CD4-positive, alpha-beta T cell treated with Interleukin-4 for 4 hours (primary cell): ENCODE results near the gene IDS.
"Not testable (repeated sequence)": the region's sequence is repeated elsewhere in the genome, so short reads cannot be mapped to it uniquely, and the experiment has no call there.

ENCODE experiments used
- DNase-seq: peaks from one replicate; pipeline ENCODE4 v3.0.0-alpha.2; 2020

Gene IDS, protein sequence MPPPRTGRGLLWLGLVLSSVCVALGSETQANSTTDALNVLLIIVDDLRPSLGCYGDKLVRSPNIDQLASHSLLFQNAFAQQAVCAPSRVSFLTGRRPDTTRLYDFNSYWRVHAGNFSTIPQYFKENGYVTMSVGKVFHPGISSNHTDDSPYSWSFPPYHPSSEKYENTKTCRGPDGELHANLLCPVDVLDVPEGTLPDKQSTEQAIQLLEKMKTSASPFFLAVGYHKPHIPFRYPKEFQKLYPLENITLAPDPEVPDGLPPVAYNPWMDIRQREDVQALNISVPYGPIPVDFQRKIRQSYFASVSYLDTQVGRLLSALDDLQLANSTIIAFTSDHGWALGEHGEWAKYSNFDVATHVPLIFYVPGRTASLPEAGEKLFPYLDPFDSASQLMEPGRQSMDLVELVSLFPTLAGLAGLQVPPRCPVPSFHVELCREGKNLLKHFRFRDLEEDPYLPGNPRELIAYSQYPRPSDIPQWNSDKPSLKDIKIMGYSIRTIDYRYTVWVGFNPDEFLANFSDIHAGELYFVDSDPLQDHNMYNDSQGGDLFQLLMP

DNA sequence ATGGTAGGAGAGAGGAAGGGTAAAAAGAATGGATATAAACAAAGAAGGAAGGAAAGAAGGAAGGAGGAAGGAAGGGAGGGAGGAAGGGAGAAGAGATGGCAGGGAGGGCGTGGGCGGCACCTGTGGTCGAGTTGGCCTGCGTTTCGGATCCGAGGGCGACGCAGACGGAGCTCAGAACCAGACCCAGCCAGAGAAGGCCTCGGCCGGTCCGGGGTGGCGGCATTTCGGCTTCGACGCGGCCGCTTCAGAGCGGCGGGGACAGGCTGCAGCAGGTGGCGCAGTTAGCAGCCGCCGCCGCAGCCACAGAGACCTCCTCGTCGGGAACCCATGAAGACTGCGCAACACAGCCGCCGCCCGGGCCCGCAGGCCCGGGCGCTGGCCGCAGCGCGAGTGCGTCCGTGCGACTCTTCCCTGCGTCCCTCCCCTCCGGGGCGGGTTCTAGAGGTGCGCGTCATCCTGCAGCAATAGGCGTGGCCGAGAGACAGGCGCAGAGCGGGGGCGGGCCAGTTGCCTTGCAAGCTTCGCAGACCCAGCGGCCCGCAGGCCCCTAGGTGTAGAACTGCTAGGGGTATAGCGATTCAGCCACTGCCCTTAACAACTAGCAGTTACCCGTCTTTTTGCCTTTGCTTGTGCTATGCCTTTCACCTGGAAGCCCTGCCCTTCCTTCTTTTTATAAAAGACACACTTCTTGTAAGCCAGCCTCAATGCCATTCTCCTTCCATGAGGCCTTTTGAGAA is at the start of gene IDS:
Gene IDS, minus strand, starts transcription at position 392 of the 737 bp plus-strand sequence. Its CDS starts 169 bp downstream, at position 223.
- DNase-seq, result peak; percentile 91

DNA sequence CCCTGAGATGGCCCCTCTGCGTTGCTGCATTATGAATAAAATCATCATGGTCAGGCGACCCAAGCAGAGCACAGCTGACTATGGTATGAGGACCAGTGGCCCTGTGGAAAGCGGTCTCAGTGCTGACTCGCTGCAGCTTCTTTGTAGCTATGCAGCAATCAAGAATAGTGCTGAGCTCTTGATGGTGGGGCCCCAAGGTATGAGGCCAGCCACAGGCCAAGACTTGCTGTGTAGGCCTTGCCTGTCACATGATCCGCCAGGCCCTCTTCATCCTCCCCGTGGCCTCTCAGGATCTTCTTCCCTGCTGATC is 46.8 kb upstream of the IDS start:
- not testable (repeated sequence) for DNase-seq

DNA sequence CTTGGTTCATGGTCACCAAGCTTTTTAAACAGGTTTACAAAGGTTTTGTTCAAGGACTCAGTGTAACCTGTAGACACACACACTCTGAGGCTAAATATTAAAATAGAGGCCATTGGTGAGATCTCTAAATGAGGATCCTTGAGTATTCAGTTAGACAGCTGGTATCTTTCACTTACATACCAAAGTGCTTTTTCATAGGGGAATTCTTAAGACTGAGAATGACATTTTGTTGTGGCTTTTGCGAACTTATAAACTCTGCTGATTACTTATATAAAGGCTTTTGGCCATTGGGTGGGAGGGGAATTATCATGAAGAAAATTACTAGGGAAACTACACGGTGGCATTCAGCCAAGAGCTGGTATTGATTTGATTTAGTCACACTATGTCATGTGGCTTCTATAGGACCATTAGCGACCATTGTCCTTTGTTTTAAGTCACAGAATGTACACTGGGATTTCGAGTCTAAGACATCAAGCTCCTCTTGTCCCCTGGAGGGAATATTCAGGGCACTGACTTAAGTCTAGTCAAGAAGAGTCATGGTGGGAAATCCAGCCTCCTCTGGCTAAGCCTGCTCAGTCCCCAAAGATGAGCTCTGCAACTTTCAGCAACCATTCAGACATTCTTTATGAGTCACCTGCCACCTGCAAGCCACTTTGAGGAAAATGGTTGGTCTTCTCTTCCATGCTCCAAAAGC is 46.3 kb upstream of the IDS start:
- not testable (repeated sequence) for DNase-seq

DNA sequence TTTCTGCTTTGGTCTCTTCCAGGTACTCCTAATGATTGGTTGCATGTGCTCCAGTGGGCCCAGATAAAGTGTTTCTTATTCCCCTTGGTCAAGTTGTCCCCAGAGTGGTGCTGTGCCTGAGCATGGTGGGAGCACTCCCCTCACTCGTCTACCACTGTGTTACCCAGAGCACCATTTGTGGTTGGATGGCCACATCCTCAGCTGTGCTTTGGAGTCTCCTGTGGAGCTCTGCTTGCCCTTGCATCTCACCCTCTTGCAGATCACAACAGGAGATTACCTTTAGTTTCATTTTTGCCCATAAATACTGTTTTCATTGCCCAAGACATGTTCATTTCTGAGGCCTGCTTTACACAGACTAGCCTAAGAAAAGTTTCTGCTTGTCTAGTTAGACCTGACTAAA is 45.3 kb upstream of the IDS start:
- not testable (repeated sequence) for DNase-seq

DNA sequence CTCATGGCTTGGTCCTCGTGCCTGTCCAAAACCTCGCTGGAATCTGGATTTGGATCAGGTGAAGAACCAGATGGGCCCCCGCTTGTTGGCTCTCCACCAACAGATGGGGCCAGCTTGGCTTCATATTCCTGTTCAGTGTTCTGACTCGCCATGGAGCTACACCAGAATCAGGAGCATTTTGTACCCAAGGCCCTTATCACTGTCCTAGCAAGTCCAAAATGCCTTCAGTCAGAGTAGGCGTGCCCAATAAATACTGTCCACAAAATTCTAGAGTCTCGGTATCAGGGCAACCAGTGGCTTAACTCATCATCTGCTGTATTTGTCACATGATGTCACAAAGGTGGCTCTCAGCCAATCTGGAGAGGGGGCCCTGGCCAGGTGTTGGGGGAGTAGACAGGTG is 44.6 kb upstream of the IDS start, which contains the start of gene HSFX3:
Gene HSFX3, minus strand, starts transcription at position 224 of the 400 bp plus-strand sequence. Its CDS starts 72 bp downstream, at position 152.
- DNase-seq, result not testable (repeated sequence)

DNA sequence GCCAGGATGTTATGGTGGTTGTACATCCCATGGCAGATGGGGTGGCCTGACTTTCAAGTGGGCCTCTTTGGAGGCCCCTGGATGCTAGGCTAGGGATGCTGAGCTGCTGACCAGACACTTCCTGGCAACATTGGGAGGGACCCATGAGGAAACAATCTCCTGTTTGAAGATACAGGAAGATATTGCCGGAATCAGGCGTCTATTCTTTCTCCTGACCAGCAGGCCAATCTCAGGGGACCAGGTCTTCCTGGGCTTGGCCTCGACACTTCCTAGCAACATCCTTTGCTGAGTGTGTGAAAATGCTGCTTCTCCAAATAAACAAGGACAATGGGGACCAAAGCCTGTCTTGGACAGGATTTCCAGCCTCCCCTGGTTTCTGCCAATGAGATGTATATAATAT is 42.7 kb upstream of the IDS start:
- not testable (repeated sequence) for DNase-seq

DNA sequence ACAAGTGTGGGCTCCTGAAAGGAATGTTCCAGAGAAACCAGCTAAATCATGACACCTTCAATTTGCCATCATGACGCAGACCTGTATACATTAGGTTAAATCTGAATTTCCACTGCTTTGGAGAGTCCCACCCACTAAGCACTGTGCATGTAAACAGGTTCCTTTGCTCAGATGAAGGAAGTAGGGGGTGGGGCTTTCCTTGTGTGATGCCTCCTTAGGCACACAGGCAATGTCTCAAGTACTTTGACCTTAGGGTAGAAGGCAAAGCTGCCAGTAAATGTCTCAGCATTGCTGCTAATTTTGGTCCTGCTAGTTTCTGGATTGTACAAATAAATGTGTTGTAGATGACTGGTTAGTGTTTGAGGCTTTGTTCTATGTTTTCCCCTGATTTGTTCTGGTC is 41.9 kb upstream of the IDS start:
- not testable (repeated sequence) for DNase-seq

DNA sequence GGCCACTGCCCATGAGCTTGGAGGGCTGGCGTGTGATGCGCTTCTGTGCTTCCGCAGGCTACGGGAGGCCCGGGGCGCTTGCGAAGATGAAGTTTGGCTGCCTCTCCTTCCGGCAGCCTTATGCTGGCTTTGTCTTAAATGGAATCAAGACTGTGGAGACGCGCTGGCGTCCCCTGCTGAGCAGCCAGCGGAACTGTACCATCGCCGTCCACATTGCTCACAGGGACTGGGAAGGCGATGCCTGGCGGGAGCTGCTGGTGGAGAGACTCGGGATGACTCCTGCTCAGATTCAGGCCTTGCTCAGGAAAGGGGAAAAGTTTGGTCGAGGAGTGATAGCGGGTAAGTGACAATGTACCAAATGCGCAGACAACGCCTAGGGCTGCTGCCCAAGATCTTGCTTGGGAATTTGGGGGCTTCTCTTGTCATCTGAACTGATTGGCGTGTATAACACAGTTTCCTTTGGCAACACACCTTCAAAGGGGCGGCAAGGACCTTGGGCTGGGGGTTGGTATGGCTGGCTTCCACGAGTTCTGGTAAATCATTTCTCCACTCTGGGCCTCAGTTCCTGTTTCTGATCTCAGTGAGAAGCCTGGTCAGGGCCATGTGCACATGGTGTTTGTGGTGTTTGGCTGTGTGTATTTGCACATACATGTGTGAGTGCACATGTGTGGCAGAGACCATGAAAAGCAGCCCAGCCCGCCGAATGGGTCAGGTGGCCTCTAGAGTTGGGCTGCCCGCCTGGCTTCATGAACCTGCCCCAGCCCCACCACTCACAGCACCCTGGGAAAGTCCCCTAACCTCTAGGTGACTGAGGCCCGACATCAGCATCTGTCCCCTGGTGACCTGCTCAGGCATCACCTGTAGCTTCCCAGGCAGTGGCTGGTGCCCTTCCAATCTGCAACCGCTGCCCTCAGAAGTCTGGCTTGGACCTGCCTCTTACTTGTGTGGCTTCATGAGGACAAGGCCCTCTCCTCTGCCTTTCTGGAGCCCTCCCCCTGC is 40.7 kb upstream of the IDS start:
- not testable (repeated sequence) for DNase-seq

DNA sequence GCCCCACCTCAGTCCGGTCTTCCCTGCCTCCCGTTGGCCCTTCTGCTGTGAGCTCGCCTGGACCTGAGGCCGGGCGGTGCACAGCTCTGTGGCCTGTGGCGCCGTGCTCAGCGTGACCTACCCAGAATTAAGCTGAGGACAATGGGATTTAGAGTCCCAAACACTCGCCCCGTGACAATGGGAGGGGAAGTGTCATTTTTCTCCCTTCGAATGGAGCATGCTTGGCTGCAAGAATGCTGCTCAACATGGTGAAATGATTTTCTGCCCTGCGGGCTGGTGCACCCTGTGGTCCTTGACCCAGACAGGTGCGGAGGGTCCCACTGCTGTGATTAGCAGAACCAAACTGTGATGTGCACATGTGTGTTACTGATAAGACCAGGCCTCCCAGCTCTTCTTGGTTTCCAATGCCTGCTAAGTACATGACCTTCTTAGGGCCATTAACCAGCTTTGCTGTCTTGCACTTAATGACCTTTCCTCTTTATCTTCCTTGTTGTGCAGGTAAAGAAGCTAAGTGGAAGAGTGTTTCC is 36.5 kb upstream of the IDS start:
- no peak for DNase-seq

DNA sequence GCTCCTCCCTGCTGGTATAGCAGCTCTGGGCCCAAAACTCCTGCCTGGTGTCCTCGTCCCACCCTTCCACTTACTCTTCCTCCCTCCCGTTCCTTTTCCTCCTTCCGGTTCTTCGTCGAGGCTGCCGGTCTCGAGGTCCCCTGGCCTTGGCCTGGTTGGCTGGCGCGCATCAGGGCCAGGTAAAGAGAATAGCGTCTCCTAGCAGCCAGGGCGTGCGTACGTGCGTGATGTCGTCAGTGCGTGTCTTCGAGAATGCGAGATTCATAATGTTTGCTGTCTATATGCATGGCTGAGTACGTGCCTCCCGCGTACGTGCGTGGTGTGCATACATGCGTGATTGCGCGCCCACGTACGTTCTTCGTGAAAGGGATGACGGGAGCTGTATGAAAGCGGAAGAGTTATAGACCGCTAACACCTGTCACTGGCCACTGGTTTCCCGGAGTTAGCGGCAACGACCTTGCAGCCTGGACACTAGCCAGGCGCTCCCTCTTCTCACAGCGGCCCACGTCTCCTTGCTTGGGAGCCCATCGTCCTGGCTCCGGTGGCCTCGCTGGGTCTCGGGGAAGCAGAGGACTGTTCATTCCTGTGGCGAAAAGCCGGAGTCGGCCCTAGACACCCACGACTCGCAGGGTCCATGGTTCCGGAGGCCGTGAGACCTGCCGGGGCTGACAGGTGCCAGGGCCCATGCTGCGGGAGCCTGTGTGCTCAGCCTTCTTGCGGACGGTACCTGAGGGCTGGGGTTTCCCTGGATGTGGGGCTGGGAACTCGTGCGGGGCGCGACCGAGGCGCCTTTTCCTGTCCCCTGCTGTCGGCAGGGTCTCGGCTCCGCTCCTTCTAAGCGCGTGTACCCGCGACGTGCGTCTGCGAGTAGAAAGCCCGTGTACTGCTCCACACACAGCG is 35.8 kb upstream of the IDS start, which contains the start of gene EOLA1:
Gene EOLA1, plus strand, starts transcription at position 392 of the 900 bp plus-strand sequence. CDS start 4,619 bp downstream, outside the sequence.
- peak; percentile 94 for DNase-seq

DNA sequence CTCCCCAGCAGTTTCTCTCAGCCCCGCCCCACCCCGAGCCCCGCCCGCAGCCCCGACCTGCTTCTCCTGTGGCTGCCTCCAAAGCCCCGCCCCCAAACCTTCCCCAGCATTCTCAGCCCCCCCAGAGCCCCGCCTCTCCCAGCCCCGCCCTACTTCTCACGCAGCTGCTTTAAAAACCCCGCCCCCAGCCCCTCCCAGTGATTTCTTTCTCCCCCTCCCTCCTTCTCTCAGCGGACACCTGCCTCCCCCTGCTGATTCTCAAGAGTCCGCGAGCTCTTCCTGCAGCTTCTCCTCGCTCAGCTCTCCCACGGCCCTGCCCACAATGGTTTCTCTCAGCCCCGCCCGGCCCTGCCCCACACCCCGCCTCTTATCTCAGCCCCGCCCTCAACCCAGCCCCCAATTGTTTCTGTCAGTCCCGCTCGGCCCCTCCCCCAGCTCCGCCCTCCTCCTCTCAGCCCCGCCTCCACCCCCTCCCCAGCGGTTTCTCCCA is 35.1 kb upstream of the IDS start:
- DNase-seq, result peak; percentile 89

DNA sequence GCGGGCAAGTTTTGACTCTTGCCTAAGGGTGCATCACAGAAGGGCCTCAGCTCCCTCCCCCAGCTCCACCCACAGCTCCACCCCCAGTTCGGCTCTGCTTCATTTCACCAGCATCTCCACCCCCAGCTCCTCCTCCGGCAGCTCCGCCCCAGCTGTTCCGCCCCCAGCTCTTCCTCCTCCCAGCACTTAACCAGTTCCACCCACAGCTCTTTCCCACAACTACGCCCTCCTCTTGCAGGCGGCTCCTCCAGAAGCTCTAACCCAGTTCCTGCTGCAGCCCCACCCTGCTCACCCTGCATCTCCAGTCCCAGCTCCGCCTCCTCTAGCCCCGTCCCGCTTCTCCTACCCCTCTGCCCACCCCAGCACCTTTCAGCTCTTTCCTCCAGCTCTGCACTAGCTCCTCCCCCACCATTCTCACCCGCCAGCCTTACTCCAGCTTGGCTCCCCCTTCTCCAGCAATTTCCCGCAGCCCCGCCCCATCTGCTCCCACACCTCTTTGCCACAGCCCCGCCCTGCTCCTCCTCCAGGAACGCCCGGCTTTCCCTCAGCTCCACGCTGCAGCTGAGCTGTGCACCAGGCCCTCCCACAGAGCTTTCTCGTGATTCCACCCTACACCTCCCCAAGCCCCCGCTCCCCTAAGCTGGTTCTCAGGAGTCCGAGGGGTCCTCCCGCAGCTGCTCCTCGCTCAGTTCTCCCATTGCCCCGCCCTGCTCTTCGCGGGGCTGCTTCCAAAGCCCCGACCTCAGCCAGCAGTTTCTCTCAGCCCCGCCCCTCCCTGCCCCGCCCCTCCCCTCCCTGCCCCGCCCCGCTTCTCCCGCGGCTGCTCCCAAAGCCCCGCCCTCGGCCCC is 34.4 kb upstream of the IDS start:
- peak; percentile 95 for DNase-seq

DNA sequence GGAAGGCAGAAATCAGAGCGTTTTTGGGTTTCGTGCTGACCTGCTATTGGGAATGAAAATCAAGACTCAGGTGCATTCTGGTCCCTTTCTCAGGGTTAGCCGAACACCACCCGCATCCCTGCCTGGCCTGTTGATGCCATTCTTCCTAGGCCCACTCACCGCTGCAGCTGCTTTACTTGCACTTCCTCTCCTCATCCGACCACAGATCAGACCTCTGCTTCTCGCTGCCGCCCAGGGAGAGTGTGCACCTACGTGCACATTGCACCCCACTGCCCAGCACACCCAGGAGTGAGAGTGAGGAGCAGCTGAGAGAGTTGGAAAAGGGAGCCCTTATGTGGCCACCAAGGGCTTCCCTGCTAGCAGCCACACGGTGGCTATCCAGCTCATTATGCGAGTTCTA is 32.4 kb upstream of the IDS start:
- not testable (repeated sequence) for DNase-seq

DNA sequence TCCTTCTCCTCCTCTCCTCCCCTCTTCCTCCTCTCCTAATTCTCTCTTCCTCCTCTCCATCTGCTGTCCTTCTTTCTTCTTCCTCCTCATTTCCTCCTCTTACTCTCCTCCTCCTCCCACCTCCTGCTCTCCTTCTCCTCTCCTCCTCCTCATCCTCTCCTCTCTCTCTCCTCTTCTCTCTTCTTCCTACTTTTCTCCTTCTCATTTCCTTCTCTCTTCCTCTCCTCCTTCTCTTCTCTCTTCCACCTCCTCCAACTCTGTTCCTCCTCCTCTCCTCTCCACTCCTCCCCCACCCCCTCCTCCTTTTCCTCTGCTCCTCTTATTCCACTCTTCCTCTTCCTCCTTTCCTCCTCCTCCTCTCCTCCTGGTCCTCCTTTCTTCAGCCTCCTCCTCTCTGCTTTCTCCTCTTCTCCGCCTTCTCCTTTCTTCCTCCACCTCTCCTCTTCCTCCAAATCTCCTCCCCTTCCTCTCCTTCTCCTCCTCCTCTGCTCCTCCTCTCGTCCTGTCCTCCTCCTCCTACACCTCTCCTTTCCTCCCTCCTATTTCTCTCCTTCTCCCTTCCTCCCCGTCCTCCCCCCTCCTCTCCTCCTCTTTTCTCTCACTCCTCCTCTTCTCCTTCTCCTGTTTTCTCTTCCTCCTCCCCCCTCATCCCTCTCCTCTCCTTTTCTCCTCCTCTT is 30.0 kb upstream of the IDS start:
- DNase-seq, result not testable (repeated sequence)

DNA sequence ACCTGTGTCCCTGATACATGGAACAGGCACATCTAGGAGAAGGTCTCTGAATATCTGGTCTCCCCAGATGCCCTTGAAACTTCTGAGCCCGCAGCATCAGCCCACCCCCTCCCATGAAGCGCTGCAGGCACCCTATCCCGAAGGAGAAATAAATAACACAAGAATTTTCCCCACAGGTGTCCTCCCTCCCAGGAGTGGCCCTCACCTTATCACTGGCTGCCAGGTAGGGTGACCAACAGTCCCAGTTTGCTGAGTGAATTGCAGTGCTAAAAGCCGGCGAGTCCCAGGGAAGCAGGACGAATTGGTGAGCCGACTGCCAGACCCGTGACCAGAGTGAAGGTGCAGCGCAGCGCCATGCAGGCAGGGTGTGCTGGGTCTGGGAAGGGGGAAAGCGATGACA is 28.9 kb upstream of the IDS start:
- DNase-seq, result not testable (repeated sequence)

DNA sequence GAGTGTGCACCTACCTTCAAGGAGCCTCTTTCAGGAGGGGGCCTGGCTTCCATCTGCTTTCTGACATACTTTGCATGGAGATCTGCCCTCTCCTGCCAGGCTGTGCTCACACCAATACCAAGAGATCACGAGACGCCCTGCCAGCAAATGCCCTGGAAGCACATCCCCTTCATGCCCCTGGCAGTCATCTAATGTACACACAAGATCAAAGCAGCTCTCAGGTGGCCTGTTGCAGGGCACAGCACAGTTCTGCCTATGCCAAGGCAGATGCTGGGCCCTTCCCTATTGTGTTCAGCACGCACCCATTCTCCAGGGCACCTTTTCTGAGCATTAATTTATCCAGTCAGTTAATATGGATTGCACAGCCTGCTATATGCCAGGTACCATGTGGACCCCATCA is 27.8 kb upstream of the IDS start:
- not testable (repeated sequence) for DNase-seq

DNA sequence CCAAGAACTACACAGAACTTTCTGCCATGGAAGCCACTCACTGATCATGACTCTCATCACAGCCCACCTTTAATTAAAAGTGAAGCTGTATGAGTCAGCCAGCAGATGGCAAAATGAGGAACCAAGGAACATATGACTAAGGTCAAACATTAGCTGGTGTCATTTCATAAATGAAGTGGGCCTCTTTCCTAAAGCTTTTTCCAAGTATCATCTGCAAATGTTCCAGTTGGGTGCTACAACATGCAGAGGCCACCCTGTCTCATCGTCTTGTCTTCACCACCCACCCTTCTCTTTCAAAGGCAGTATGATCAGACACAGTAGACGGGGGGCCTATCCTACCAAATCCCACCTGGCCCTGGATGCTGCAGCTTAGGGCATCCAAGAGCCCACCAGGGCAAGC is 26.5 kb upstream of the IDS start:
- DNase-seq, result no peak

DNA sequence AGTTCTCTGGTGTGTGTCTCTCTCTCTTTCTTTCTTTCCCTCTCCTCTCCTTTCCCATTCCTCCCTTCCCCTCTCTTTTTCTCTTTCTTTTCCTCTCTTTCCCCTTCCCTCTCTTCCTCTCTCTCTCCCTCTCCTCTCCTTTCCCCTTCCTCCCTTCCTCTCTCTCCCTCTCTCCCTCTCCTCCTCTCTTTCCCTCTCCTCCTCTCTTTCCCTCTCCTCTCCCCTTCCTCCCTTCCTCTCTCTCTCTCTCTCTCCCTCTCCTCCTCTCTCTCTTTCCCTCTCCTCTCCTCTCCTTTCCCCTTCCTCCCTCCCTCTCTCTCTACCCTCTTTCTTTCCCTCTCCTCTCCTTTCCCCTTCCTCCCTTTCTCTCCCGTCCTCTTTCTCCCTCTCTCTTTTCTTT is 23.3 kb upstream of the IDS start:
- DNase-seq, result no peak

DNA sequence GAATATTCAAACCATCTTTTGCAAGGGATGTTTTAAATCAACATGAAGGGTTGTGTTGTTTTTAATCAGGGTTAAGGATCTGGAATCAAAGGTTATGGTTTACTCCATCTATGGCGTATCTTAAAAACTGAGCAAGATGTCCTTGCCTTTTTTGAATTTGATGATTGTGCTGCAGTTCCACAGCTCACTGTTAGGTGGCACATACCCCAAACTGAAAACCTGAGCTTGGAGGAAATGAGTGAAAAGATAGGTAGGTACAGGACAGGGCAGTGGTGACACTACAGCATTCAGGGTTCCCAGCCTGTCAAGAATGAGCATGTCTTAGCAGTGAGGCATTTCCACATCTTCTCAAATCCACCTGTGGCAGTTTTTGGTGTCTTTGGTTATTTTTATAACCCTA is 22.6 kb upstream of the IDS start:
- DNase-seq, result peak; percentile 74
